OCI-LY7 (cell line): ENCODE measurements around the gene UBE2H.

Experiments used
- EZH2phosphoT487 ChIP-seq: fragments of 200-600 bp; sonication (generic); IDR thresholded peaks from 2 replicates; pipeline ENCODE4 v1.6.1; 2018; ENCODE audit warnings: low read depth, borderline replicate concordance, mild to moderate bottlenecking, mixed run types, antibody characterized with exemption, low read length, moderate library complexity, mixed read lengths
- TF ChIP-seq, protein P1 (sequence below): fragments of 200-600 bp; sonication (generic); conservative IDR thresholded peaks from 2 replicates; pipeline ENCODE4 v1.5.1; 2014; ENCODE audit warnings: mild to moderate bottlenecking, antibody characterized with exemption, low read length, moderate library complexity, mixed read lengths

DNA sequence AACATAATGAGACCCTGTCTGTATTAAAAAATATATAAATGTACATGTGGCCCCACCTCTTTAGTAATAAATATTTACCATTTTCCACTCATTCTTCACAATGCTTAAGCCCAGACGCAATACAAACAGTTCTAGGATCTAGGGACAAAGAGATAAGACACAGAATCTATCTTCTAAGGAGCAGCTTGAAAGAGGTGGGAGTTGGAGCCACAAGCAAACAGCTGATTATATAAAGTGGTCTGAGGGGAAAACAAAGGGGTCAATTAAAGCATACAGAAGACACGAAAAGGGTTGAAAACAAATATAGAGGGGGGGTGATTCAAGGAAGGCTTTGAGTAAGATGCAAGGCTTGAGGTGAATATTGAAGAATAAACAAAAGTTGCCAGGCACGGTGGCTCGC lies 43.1 kb downstream of the UBE2H start:
- TF ChIP-seq, protein P1, sequence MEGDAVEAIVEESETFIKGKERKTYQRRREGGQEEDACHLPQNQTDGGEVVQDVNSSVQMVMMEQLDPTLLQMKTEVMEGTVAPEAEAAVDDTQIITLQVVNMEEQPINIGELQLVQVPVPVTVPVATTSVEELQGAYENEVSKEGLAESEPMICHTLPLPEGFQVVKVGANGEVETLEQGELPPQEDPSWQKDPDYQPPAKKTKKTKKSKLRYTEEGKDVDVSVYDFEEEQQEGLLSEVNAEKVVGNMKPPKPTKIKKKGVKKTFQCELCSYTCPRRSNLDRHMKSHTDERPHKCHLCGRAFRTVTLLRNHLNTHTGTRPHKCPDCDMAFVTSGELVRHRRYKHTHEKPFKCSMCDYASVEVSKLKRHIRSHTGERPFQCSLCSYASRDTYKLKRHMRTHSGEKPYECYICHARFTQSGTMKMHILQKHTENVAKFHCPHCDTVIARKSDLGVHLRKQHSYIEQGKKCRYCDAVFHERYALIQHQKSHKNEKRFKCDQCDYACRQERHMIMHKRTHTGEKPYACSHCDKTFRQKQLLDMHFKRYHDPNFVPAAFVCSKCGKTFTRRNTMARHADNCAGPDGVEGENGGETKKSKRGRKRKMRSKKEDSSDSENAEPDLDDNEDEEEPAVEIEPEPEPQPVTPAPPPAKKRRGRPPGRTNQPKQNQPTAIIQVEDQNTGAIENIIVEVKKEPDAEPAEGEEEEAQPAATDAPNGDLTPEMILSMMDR = no peak
- TF ChIP-seq EZH2phosphoT487 = no peak
